ENCODE results near the gene IL1RAPL2.
"Not testable (repeated sequence)": the region's sequence is repeated elsewhere in the genome, so short reads cannot be mapped to it uniquely, and the experiment has no call there.

Gene IL1RAPL2

DNA sequence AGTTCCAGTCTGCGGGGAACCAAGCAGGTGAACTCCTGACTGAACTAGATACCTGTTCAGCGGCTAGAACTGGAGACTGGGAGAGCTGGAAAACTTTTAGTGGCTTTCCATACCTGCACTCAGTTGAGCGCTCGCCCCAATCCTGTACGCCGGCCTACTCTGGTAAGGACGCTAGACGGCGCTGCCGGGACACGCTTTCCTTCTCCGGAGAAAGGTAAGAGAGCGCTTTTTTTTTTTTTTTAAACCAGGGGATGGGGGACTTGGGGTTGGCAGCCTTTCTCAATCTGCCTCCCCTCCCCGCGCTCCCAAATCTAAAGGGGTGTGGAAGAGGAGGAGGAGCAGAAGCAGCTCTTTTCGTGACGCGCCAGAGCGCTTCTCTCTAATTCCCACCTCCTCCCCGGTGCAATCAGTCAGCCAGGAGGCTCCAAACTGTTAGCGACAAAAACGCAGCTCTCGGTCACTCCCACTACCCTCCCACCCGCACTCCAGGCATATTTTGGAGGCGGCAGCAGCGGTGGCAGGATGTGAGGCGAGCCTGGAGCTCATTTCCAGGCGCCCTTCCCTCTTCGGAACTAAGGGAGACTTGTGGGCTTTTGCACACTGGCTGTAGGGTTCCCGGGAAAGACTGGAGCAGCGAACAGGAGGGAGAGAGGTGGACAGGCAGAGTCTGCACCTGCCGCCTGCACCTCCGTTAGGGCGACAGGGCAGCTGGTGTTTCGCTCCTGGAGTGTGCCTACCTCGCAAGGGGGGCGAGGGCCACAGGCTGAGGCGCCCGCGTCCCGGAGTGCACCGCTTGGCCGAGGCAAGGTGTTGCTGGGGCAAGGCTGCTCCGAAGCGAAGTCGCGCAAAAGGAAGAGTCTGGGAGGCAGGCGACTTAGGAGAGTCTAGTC lies at the start of gene IL1RAPL2:
Gene IL1RAPL2 (plus strand): TSS at position 409 of the 890 bp plus-strand sequence.
- DNase-seq (ENCODE audit: low spot score), result peak; percentile 45

DNA sequence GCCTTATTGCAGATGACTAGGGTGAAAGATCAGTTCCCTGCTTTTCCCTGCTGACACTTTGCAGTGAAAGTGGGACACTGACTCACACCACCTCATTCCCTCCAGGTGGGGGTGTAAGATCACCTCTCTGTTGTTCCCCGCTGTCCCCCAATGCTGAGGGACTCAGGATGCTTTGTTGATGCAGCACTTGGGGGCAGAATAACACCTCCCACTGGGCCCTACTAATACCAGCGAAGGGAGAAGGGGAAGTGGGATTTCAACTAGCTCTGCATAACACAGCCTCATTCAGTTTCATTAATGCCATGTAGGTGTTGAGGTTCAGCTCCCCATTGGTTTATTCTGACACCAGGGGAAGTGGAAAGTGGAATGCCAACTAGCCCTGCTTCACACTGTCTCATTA lies 43.6 kb upstream of the IL1RAPL2 start:
- no peak for DNase-seq (ENCODE audit: low spot score)

DNA sequence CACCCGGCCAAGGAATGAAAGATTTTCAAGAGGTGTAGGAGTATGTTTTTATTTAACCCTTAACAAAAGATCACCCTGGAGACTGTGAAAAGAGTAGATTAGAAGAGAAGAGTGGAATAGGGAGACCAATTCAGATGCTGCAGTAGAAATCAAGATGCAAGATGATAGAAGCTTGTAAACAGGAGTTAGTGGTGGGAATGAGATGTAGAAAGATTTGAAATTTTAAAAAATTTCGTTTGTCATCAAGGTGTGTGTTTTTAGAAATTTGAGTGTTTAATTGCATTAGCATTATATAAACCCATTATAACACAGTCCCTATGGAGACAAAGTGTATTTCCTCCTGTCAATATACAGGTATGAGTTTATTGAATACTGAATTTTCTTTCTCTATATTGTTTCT lies 42.1 kb upstream of the IL1RAPL2 start:
- no peak for DNase-seq (ENCODE audit: low spot score)

DNA sequence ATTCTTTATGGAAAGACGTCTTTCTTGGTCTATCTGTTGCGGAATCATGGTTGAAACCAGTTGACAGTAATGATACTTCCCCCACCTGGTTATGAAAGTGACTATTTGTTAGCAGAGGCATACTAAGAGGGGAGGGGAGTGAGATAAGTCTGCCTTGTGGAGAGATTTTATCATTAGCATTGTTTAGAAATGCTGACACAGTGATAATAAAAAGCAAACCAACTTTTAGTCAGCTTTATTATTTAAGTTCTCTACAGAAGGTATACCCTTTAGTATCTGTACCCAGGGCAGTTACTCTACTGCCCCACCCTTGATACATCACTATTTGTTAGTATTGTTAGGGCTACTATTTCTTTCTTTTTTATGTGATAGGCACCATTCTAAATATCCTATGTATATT lies 26.9 kb upstream of the IL1RAPL2 start:
- no peak for DNase-seq (ENCODE audit: low spot score)

DNA sequence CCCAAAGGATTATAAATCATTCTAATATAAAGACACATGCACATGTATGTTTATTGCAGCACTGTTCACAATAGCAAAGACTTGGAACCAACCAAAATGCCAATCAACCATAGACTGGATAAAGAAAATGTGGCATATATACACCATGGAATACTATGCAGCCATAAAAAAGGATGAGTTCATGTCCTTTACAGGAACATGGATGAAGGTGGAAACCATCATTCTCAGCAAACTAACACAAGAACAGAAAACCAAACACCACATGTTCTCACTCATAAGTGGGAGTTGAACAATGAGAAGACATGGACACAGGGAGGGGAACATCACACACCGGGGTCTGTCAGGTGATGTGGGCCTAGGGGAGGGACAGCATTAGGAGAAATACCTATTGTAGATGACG lies 23.6 kb upstream of the IL1RAPL2 start:
- DNase-seq (ENCODE audit: low spot score), result not testable (repeated sequence)

DNA sequence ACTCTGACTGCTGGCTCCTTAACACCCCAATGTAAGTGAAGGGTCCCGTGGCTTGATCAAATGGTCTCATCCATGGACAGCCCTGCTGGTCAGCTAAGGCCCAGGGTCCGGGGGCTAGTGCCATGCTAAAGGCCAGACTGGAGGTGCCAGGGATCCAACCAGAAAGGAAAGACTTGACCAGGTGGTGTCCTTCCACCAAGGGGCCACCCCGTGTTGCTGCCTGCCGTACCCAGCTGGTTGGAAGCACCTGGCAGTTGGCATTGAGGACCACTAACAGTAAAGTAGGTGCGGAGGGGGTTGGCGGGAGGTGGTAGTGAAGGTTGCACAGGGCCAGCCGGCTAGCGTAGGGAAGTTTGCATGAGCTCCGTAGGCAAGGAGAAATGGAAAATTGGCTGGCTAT lies 1.7 kb upstream of the IL1RAPL2 start:
- no peak for DNase-seq (ENCODE audit: low spot score)

DNA sequence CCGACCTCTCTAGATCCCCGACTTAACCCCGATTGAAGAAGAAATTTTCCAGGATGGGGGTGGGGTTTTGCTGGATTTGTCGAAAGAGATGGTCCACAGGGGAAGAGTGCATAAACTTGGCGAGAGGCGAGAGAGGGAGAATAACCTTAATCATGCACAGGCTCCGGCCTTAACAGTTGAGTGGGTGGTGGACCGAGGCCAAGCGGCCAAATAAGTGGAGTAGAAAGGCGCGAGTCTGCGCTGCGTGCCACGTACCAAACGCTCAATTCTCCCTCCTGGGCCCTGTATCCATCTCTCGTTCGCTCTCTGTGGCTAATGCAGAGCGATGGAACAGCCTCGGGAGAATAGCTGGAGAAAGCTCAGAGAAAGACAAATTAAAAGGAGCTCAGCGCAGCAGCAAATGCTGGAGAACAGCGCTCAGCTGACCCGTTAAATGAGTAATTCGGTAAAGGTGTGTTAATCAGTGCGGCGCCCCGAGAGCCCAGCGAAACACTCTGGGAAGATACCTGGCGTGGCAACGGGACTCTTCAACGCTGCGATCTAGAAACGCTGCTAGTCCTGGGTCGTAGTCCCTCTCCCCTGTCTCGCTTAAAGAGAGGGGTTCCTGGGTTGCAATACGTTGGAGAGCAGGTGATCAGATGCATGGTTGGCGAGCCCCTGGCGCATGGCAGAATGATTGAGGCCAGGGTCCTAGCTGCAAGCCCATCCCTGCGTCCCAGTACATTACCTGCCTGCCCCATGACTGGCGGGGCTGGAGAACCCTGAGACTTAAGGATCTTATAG lies 887 bp upstream of the IL1RAPL2 start:
- DNase-seq (ENCODE audit: low spot score), result no peak

DNA sequence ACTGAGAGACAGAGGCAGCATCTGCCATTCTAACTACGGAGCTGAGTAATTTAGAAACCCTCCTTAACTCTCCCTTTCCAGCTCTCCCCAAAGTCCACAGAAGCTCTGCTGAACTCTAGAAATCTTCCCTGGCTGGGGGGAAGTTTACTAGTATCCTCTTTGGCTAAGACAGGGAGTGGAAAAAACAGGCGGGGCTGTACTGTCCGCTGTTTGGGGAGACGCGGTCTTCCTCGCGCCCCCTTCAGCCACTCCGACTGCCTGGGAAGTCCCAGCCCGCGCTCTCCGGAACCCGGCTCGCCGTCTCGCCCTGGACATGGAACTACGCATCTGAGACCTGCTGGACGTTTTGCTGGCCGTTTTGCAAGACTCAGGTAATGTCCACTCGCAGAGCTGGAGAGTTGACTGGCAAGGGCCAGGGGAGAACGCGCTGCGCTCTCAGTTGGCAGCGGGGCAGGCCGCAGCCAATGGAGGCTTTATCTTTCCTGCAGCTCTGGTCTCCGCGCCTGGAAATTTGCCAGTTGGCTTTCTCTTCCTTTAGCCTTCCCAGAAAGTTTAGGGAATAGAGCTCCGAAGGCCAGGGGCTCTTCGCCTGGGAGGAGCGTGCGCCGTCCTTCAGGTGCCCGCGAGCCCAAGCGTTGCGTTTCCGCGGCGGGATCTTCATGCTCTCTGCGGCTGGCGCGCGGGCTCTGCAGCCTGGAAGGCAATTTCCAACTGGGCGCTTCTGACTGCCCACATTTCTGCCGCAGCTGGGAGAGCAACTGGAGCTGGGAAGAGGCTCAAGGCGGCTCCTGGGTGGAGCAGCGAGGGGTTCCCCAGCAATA lies 892 bp downstream of the IL1RAPL2 start:
- DNase-seq (ENCODE audit: low spot score), result no peak

DNA sequence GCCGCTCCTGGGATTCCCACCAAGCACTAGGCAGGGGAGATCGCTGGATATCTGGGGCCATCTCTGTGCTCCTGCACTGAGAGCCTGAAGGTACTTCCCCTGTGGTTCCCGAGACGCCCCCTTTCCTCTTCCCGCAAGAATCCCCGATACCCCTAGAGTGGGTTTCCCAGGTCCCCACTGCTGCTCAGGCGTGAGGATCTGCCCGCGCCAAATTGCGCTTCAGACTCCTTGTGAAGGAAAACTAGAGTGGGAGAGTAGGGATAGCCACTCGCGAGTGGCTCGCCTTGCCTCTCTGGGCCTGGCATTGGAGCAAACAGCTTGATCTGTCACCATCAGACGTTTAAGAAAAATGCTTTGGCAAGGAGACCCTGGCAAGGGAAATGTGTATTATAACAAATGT lies 1.5 kb downstream of the IL1RAPL2 start:
- DNase-seq (ENCODE audit: low spot score), result no peak

DNA sequence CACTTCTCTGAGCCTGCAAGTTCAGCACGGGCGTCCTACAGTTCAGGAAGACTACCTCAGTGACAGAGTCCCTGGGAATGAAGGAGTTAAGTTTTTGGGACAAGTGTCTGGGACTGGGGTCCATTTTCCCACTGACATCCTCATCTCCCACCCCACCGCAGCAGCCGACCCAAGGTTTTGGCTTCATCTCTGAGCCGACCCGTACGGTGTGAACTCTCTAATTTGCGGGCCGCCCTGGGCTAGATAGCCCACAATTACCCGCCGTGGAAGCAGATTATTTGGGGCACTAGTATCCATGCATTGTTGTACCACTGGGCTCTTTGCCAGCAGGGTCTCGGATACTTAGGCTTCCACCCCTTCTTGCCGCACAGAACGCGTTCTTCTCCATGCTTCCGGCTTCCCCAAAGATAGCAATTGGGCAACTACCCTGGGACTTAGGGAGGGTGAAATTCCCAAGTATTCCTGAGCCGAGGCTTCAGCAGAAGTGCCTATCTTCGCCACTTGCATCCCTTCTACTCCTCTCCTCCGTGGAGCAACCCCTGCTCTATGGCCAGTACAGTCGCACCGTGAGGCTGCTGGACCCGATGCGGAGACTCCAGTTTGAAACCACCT lies 2.4 kb downstream of the IL1RAPL2 start:
- no peak for DNase-seq (ENCODE audit: low spot score)

DNA sequence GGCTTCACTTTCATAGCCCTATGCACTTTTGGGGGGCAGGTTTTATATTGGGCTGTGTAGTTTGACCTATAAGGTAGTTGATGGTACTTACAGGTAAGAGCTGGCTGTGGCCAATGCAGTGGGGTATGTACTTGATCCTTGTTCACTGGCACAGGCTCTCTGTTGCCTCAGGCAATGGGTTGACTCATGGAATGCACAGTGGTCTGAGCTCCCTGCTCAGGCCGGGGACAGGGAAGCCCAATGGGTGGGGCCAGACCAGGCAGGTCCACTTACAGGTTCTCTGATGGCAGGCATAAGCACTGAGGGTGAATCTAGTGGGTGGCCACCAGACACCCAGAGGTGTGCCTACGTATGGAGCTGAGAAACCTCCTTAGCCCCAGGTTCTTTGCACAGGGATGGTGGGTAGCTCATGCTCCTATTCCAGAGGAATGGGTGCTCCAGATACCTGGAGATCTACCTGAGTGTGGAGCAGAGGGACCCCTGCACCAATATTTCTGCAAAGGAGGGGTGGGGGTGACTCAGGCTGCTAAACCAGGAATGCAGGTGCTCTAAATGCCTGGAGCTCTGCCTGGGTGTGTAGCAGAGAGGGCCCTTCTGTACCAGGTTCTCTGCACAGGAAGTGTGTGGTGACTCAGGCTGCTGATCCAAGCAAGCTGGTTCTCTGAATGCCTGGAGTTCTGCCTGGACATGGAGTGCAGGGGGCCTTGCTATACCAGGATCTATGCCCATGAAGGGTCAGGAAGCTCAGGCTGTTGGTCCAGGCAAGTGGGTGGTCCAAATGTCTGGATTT lies 52.3 kb downstream of the IL1RAPL2 start:
- no peak for DNase-seq (ENCODE audit: low spot score)

DNA sequence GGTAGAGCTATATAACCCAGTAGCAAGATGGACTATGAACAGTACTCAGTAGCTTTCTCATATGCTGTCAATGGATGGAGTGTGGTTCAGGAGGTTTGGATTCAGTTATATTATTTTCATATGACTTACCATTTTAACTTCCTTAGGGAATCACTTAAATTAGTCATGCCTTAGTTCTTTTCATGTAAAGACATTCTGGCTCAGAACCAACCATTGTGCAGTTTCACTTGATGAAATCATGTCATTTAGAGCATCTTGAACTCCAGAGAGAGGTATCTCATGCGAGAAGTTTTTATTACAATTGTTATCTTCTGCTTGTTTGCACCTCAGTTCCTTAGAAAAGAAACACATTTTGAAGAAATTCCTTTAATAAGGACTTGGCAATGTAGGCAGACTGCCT lies 55.8 kb downstream of the IL1RAPL2 start:
- DNase-seq (ENCODE audit: low spot score), result no peak

DNA sequence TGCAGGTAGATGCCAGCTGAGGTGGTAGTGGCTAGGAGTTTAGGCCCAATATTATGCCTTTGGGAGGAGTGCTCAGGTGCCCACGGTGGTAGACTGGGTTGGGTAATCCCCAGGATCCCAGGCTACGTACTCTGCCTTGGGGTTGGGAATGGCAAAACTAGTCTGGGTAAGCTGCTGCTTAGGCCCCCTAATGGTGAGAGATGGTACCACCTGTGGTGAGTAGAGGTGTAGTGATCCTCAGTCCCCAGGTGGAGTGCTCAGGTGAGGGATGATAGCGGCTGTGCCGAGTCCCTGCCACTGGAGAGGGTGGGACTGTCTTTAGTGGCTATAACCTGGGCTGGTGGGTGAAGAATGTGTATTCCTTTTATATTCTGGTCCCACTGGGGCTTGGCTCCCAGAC lies 75.2 kb downstream of the IL1RAPL2 start:
- peak; percentile 6 for DNase-seq (ENCODE audit: low spot score)

DNA sequence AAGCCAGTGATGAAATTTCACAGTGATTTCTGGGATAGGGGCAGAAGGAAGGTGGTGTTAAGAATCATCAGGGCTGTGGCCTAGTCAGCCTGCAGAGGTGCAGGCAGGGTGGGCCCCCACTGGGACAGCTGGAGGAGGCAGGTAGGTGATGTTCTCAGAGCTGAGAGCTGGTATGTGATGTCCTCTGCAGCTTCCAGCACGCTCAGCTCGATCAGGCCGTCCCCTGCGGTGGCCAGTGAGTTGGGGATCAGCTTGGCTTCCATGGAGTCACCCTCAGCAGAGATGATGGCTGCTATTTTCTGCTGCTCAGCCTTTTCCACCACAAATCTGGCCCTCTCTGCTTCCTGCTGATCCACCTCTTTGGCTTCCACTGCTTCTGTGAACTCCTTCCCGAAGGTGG lies 81.1 kb downstream of the IL1RAPL2 start:
- no peak for DNase-seq (ENCODE audit: low spot score)

DNA sequence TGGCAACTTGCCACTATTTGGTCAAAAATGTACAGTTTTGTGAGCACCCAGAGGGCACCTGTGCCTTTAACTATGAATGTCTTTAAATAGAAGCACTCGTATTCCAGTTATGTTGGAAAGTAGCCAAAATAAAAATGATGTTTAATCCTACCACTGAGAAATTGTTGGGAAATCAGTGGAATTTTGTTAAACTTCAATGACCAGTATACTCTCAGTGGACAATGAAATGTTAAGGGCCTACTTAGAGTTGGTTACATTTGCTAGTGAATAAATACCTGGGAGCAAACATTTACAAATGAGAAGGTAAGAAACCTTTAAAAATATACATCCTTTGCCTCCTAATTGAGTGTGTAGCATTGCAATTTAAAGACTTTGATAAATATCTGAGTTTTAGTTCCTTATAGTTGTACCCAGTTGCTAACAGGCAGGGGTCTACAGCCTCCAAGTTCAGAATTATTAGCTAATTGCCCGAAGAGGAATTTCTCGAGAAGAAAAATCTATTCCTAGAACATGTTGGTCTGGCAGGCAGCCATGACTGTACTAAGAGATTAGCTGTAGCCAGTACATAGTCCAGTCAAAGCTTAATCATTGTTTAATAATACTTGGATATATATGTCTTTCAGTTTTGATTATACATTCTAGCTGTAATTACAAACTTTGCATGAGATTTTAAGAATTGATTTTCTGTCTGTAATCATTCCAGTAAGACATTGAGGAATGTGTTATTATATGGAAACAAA lies 93.2 kb downstream of the IL1RAPL2 start:
- DNase-seq (ENCODE audit: low spot score), result no peak

DNA sequence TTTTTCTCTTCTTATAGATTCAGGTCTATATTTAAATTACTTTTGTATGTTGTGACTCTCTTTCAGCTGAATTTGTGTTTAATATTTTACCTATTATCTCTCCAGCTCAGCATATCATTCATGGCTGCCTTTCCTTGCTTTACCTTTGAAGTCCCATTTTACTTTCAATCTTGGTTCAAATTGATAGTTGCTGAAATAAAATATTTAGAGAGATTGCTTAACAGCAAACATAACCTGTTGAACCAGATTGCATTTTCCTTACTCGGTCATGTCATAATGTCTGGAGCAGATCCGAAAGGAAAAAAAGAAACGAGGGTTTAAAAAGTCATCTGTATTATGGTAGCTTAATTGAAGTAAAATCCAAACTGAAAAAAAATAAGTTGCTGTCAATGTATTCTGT lies 94.1 kb downstream of the IL1RAPL2 start:
- DNase-seq (ENCODE audit: low spot score), result no peak

DNA sequence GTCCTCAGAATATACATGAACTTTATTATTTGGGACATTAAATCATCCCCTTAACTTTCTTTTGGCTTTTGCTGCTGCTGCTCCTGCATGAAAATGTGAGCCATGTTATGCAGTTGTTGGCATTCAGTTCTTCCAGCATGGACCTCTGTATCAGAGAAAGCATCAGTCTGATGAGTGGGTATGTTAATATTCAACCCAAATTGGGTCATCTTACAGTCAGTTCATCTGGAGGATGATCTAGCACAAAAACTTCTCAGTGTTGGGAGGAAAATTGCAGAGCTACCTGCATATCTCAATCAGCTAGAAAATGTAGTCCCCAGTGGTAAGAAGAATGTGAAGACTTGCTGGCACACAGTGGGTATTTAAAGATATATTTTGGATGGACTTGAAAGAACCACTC lies 96.7 kb downstream of the IL1RAPL2 start:
- no peak for DNase-seq (ENCODE audit: low spot score)

DNA sequence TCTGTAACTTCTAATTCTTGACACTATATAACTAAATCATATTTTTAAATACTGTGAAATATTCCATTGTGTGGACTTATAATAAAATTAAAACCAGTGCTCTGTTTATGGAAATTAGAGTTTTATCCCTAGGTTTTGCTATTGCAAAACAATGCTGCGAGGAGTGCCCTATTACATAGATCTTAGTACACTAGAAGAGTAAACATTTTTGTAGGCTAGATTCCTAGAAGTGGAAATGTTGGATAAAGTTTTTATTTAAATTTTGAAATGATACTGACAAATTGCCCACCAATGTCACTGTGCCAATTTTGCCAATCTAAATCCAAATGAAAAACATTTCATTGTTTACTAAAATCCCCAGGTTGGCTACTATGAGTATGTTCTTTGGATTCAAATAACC lies 99.7 kb downstream of the IL1RAPL2 start:
- DNase-seq (ENCODE audit: low spot score), result no peak

DNA sequence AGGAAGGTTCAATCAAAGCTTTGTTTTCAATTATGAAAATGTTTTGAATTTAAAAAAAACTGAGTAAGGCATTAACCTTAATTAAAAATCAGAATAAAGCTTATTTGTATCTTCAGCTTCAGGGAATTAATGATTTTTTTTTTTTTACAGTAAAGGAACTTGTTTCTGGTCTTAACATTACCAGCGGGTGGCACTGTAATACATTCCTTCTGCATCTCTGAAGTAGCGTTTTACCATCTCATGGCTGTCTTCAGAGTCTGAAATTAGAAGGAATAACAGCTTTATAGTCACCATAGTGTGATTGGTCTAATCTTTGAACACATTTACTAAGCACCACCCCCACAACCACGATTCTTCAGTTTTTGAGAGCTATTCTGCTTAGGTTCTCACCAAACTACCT lies 102.6 kb downstream of the IL1RAPL2 start:
- DNase-seq (ENCODE audit: low spot score), result peak; percentile 3

DNA sequence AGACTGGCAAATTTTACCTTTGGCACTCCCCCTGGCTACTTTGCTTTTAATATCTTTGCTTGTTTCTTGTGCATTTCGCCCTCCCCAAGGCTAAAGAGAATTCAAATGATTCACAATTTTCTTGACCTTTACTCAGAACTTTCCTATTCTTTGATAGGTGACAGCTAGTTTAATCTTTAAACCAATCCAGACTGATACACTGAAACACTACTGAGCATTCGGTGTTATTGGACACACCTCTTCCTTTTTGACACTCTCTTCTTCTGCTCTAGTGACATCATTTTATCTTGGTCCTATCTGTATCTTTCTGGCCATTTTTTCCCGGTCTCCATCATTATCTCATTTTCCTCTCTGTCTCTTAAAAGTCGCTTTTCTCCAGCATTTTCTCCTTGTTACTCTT lies 103.1 kb downstream of the IL1RAPL2 start:
- DNase-seq (ENCODE audit: low spot score), result no peak

DNA sequence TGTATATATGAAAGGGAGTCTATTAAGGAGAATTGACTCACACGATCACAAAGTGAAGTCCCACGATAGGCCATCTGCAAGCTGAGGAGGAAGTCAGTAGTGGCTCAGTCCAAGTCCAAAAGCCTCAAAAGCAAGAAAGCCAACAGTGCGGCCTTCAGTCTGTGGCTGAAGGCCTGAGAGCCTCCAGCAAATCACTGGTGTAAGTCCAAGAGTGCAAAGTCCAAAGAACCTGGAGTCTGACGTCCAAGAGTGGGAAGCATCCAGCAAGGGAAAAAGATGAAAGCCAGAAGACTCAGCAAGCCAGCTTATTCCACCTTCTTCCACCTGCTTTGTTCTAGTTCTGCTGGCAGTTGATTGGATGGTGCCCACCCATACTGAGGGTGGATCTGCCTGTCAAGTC lies 104.1 kb downstream of the IL1RAPL2 start:
- no peak for DNase-seq (ENCODE audit: low spot score)

Data from HuH-7 (cell line).